GM03348 (cell line): ENCODE results near the gene RNH1.
"Not testable (repeated sequence)": the region's sequence is repeated elsewhere in the genome, so short reads cannot be mapped to it uniquely, and the experiment has no call there.

Source experiments
- DNase-seq: peaks from one replicate; pipeline ENCODE4 v3.0.0; 2012; ENCODE audit warnings: low spot score

RNH1 gene

DNA sequence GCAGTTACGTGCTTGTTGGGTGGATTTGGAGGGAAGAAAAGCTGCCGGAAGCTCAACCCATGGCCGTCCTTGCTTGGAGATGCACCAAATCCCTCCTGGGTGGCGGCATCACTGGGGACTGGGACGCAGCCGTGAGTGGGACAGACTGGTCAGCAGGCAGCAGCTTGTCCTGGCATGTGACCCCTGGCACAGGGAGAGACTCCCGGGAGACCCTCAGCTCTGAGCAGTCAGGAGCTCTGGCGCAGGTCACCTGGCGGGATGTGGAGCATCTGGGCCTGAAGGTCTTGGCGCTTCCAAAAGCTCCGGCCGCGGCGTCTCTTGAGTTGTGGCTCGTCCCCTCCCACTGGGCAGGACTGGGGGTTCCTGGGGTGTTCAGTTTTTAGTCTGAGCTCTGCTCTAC is 30.6 kb downstream of the RNH1 start:
- DNase-seq, result no peak

DNA sequence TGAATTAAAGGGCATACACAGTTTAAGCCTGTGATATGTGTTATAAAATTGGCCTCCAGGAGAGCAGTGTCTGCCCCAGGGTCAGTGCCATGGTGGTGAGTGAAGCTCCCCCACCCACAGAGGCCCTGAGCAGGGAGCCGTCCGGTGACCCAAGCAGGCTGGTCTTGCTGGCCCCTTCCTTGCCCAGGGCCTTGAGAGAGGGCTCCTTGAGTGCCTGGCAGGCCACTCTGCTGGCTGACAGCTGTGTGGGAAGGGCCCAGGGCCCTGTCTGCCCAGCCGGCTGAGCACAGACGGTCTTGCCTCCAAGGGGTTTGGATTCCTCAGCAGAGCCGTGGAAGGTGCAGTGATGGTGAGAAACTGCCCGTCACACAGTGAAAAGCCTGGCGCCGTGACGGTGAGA is 31.1 kb downstream of the RNH1 start:
- DNase-seq, result no peak

GRCh38 chr11:474914-475506 is 32.0 kb downstream of the RNH1 start:
- DNase-seq, result no peak

- DNase-seq, result no peak
These were observed 32.9 kb downstream of the RNH1 start for GRCh38 chr11:473962-474785.

DNA sequence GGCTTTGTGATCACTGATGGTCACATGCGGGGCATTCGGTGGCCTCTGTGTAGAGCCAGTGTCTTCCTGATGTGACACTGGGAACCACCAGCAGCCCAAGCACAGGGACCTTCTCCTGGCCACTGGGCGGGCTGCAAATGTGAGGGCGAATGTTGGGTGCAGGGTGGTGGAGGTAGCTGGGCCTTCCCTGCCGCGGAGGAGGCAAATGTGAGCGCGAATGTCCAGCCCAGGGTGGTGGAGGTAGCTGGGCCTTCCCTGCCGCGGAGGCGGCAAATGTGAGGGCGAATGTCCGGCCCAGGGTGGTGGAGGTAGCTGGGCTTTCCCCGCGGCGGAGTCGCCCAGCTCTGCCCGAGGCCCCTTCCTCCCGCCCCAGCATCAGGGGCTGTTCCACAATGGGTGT is 33.6 kb downstream of the RNH1 start:
- no peak for DNase-seq

- DNase-seq, result no peak
These were observed 34.2 kb downstream of the RNH1 start for GRCh38 chr11:472816-473215.

DNA sequence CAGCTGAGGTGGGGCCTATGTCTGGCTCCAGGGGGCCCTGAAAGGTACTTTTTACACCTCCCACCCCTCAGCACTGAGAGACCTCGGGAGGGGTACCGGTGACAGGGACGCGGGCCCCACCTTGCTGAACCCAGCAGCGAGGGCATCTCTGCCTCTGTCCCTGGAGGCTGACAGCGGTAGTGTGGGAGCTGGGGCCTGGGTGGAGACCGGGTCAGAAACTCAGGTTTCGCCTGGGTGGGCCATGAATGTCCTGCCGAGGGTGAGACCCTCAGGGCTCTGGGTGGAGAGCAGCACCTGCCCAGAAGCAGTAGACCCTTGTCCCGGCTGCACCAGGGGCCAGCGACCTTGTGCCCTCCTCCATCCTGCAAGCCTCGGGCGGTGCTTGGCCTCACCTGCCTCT is 34.8 kb downstream of the RNH1 start:
- no peak for DNase-seq

- no peak for DNase-seq
These were observed 35.4 kb downstream of the RNH1 start for GRCh38 chr11:471468-472145.

DNA sequence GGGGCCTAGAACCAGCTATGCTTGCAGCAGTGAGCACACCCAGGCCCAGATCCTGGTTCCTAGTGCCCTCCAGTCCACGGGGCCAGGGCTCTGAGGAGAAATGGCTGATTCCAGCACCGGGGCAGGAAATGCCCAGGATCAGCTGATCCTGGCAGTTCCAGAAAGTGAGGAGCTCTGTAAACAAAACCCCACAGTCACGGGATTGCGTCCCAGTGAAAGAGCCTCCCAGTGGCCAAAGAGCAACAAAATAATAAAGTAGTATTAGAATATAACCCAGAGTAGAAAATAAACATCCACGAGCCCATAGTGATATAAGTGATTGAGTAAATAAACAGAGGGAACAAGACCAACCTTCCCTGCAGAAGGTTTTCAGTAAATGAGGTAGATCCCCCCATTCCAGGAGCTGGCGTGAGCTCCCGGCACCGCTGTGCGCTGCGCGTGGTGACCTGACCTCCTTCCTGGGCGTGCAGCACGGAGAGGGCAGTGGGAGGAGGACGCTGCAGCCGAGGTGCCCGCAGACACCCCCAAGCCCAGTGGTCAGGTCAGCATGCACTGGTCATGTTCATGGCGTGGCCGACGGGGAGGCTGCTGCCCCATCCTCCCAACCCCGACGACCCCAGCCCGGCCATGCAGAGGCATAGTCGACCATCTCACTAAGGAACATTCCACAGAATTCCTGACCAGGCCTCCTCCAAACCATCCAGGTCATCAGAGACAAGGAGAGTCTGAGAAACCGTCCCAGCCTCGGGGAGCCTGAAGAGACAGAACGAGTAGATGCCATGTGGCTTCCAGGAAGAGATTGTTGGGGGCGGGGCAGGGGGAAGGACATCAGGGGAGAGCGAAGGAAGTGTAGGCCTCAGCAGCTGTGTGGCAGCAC is 37.1 kb downstream of the RNH1 start:
- DNase-seq, result peak; percentile 92

DNA sequence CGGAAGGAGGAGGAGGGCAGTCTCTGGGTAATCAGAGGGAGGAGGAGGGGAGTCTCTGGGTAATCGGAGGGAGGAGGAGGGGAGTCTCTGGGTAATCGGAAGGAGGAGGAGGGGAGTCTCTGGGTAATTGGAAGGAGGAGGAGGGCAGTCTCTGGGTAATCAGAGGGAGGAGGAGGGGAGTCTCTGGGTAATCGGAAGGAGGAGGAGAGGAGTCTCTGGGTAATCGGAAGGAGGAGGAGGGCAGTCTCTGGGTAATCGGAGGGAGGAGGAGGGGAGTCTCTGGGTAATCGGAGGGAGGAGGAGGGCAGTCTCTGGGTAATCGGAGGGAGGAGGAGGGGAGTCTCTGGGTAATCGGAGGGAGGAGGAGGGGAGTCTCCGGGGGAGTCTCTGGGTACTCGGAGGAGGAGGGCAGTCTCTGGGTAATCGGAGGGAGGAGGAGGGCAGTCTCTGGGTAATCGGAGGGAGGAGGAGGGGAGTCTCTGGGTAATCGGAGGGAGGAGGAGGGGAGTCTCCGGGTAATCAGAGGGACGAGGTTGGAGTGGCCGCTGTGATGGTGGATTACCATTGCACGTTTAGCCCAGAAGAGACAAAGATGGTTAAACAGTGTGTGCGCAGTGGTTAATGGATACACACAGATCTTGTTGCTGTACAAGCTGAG is 37.9 kb downstream of the RNH1 start:
- DNase-seq, result not testable (repeated sequence)

DNA sequence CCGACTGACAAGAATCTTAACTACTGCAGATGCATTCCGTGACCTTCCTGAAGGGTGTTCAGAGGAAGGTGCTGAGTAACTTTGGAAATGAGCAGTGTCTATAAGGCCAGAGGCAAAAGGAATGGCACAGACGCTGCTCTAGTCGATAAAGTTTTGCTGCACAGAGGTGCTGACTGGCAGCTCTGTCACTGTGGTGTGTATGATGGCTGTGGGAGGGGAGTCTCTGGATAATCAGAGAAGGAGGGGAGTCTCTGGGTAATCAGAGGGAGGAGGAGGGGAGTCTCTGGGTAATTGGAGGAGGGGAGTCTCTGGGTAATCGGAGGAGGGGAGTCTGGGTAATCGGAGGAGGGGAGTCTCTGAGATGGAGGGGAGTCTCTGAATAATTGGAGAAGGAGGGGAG is 38.5 kb downstream of the RNH1 start:
- DNase-seq, result no peak

DNA sequence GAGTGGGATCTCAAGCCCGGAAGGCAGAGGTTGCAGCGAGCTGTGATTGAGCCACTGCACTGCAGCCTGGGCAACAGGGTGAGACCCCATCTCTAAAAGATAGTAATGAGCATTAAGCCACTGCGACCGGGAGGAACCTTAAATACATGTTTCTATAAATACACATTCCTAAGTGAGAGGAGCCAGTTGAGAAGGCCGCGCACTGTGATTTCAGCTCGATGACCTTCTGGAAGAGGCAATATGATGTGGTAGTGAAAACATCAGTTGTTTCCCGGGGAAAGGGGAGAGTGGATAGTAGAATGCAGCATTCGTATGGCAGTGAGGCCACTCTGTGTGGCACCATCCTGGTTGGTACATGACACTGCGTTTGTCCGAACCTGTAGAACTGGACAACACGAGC is 39.0 kb downstream of the RNH1 start:
- no peak for DNase-seq

GRCh38 chr11:465896-466530 is 41.0 kb downstream of the RNH1 start:
- no peak for DNase-seq

GRCh38 chr11:464316-464715 is 42.7 kb downstream of the RNH1 start:
- no peak for DNase-seq

DNA sequence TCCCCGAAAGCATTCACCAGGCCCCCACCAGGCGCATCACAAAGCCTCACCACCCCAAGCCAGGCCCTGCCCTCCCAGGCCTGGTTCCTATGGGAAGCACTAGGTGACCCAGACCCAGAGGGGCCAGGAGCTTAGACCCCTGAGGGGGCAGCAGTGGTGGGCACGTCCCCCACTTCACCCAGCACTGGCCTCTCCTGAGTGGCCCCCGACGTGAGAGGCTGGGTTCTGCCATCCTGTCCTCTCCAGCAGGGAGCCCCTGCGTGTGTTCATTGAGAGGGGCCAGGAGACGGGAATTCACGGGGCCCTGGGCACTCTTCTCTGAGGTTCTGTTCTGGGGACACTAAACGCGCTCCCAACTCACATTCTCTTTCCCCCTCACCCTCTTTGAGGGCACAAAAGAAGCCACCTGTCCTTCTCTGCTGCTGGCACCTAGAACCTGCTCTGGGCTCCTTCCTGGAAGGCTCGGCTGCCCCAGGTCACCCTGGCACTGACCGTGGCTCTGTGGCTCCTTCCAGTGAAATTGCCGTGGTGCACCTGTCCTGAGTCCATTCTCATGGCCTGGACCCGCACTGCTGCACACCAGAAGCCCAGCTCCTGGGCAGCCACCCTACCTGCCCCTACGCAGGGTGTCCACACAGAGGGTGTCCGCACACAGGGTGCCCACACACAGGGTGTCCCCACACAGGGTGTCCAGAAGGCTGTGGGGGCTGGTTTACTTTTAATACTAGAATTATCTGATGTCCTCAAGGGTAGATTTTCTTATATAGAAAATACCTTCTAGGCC is 44.7 kb downstream of the RNH1 start:
- DNase-seq, result no peak

GRCh38 chr11:461626-462025 is 45.4 kb downstream of the RNH1 start:
- DNase-seq, result no peak

- DNase-seq, result no peak
These were observed 46.5 kb downstream of the RNH1 start for GRCh38 chr11:460331-461199.

DNA sequence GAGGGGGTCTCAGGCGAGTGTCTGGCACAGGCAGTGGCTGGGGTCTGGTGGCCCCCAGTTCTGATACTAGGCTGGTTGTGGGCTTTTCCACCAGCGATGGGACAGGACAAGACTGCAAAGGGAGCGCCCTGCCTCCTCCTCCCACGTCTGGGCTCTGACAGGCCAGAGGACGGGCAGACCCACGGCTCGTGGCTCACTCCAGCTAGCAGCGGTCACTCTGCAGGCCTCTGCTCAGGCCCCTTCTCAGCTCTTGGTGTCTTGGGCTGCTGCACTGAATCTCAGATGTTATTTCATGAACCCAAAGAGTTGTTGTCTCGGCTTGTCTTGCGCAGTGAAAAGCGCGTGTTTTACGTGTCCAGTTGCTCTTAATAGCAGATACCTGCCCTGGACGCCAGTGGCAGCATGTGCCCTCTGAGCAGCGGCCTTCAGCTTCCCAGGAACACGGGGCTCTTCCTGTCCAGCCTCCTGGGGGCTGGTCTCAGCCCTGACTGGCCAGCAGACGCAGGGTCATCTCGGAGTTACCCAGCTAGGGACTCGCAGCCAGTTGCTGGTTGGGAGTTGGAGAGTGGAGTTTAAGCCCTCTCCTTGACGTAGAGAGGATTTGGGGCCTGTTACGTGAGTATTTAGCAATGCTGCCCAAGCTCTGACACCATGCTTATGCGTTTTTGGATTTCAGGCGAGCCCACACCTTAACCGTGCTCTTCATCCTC is 47.4 kb downstream of the RNH1 start:
- no peak for DNase-seq
